Astrocyte (in vitro differentiated cells and primary cell): ENCODE measurements around the gene LRRIQ1. TPM values are rescaled to one million over a fixed set of nuclear protein-coding genes. Genes with fewer than 3 reads are reported as not detected.

Experiments
- DNase-seq: peaks from one replicate; pipeline ENCODE4 v3.0.0-alpha.2; 2010; ENCODE audit warnings: low read depth
- FAIRE-seq: peaks from 2 replicates; lab custom pipeline; 2011; peaks lifted over from hg19 to GRCh38; lab: Jason Lieb, UNC
- H2AFZ ChIP-seq: 2 replicates; pipeline ENCODE4 v1.6.0; 2012; ENCODE audit warnings: low read depth, low read length, inconsistent platforms
- H3K27ac ChIP-seq: 2 replicates; pipeline ENCODE4 v1.5.1; 2011; ENCODE audit warnings: low read depth, low read length, inconsistent platforms
- H3K27me3 ChIP-seq: 2 replicates; pipeline ENCODE4 v1.6.0; 2011; ENCODE audit warnings: low read length, inconsistent platforms; ENCODE audit not compliant: insufficient read depth
- H3K36me3 ChIP-seq: 2 replicates; pipeline ENCODE4 v1.5.1; 2011; ENCODE audit warnings: low read length, inconsistent platforms; ENCODE audit not compliant: insufficient read depth
- H3K4me1 ChIP-seq: 2 replicates; pipeline ENCODE4 v1.5.1; 2011; ENCODE audit warnings: low read length, inconsistent platforms; ENCODE audit not compliant: insufficient read depth
- H3K4me2 ChIP-seq: 2 replicates; pipeline ENCODE4 v1.6.0; 2012; ENCODE audit warnings: low read length, inconsistent platforms
- H3K4me3 ChIP-seq: 2 replicates; pipeline ENCODE4 v1.5.1; 2011; ENCODE audit warnings: low read depth, mild to moderate bottlenecking, low read length, inconsistent platforms; ENCODE audit not compliant: insufficient read depth
- H3K79me2 ChIP-seq: 2 replicates; pipeline ENCODE4 v1.6.0; 2012; ENCODE audit warnings: mild to moderate bottlenecking, low read length, inconsistent platforms; ENCODE audit not compliant: insufficient read depth
- H3K9ac ChIP-seq: 2 replicates; pipeline ENCODE4 v1.6.0; 2012; ENCODE audit warnings: mild to moderate bottlenecking, low read length, inconsistent platforms
- H3K9me3 ChIP-seq: 2 replicates; pipeline ENCODE4 v1.5.1; 2012; ENCODE audit warnings: low read depth, mild to moderate bottlenecking, low read length, inconsistent platforms; ENCODE audit not compliant: insufficient read depth
- H4K20me1 ChIP-seq: 2 replicates; pipeline ENCODE4 v1.6.0; 2012; ENCODE audit warnings: low read length, inconsistent platforms; ENCODE audit not compliant: insufficient read depth
- H3K27ac Mint-ChIP-seq: one replicate; pipeline ENCODE4 v1.8.0; 2021; ENCODE audit warnings: mild to moderate bottlenecking, mixed read lengths; ENCODE audit not compliant: unreplicated experiment
- H3K27me3 Mint-ChIP-seq: one replicate; pipeline ENCODE4 v1.8.0; 2021; ENCODE audit warnings: low read depth, mixed read lengths; ENCODE audit not compliant: unreplicated experiment
- H3K36me3 Mint-ChIP-seq: one replicate; pipeline ENCODE4 v1.8.0; 2021; ENCODE audit warnings: low read depth, mixed read lengths; ENCODE audit not compliant: unreplicated experiment
- H3K4me1 Mint-ChIP-seq: one replicate; pipeline ENCODE4 v1.8.0; 2021; ENCODE audit warnings: low read depth, mixed read lengths; ENCODE audit not compliant: unreplicated experiment
- H3K4me3 Mint-ChIP-seq: one replicate; pipeline ENCODE4 v1.8.0; 2021; ENCODE audit warnings: mild to moderate bottlenecking, moderate library complexity, mixed read lengths; ENCODE audit not compliant: unreplicated experiment
- H3K9me3 Mint-ChIP-seq: one replicate; pipeline ENCODE4 v1.8.0; 2021; ENCODE audit warnings: mild to moderate bottlenecking, mixed read lengths; ENCODE audit not compliant: unreplicated experiment
- CTCF ChIP-seq: IDR thresholded peaks from 2 replicates; pipeline ENCODE4 v1.5.1; 2011; ENCODE audit warnings: low read depth, mild to moderate bottlenecking, inconsistent platforms, low read length, moderate library complexity; ENCODE audit not compliant: insufficient read depth
- EZH2 ChIP-seq: IDR thresholded peaks from 2 replicates; pipeline ENCODE4 v1.6.1; 2012; ENCODE audit warnings: mild to moderate bottlenecking, low read length, inconsistent platforms; ENCODE audit not compliant: insufficient read depth
- total RNA-seq: library from RNA; stranded (reverse); gene quantifications from 2 replicates; pipeline ENCODE4 v1.2.1, GENCODE V29; 2021

Gene LRRIQ1
- total RNA-seq, 1 donor from 2014 or later: 1.9 TPM

GRCh38 chr12:85065837-85066482, 29.8 kb downstream of the LRRIQ1 start:
- Mint-ChIP-seq H3K4me1 (no peaks in the 10 kb centered on the region), H3K27ac (no peak overlapping the region), H3K36me3 (no peaks in the 10 kb centered on the region), H3K9me3 (no peaks in the 10 kb centered on the region), H3K4me3 (no peak overlapping the region), H3K27me3 (peaks cover 1% of the 10 kb centered on the region)
- Histone ChIP-seq H3K27me3 (no peaks in the 10 kb centered on the region), H3K27ac (no peak overlapping the region), H3K79me2 (no peaks in the 10 kb centered on the region), H3K9me3 (no peaks in the 10 kb centered on the region), H4K20me1 (no peaks in the 10 kb centered on the region), H3K4me1 (no peaks in the 10 kb centered on the region), H3K36me3 (no peaks in the 10 kb centered on the region), H2AFZ (no peak overlapping the region), H3K4me2 (no peak overlapping the region), H3K4me3 (no peak overlapping the region), H3K9ac (no peak overlapping the region)
- TF ChIP-seq EZH2 (no peak), CTCF (no peak)
- DNase-seq: no peak
- FAIRE-seq: no peak

GRCh38 chr12:85072826-85073225, 36.7 kb downstream of the LRRIQ1 start:
- Mint-ChIP-seq H3K36me3 (no peaks in the 10 kb centered on the region), H3K27me3 (peaks cover 1% of the 10 kb centered on the region), H3K4me1 (no peaks in the 10 kb centered on the region), H3K27ac (no peak overlapping the region), H3K9me3 (no peaks in the 10 kb centered on the region), H3K4me3 (no peak overlapping the region)
- no peaks in the 10 kb centered on the region for H3K4me1 ChIP-seq
- no peak for TF ChIP-seq CTCF
- no peak overlapping the region for H3K4me3 ChIP-seq
- H3K27me3 ChIP-seq: no peaks in the 10 kb centered on the region
- no peak overlapping the region for H3K4me2 ChIP-seq
- H3K79me2 ChIP-seq: no peaks in the 10 kb centered on the region
- H3K36me3 ChIP-seq: no peaks in the 10 kb centered on the region
- no peak overlapping the region for H3K27ac ChIP-seq
- FAIRE-seq: no peak
- DNase-seq: peak; percentile 10
- H3K9me3 ChIP-seq: no peaks in the 10 kb centered on the region
- no peaks in the 10 kb centered on the region for H4K20me1 ChIP-seq
- no peak overlapping the region for H2AFZ ChIP-seq
- no peak overlapping the region for H3K9ac ChIP-seq

GRCh38 chr12:85076688-85077430, 40.7 kb downstream of the LRRIQ1 start:
- FAIRE-seq (no peak), DNase-seq (peak; percentile 93)
- Histone ChIP-seq H3K36me3 (no peaks in the 10 kb centered on the region), H4K20me1 (no peaks in the 10 kb centered on the region), H3K79me2 (no peaks in the 10 kb centered on the region), H2AFZ (no peak overlapping the region), H3K9me3 (no peaks in the 10 kb centered on the region), H3K27ac (no peak overlapping the region), H3K4me2 (peak overlapping the region; percentile 57), H3K4me1 (no peaks in the 10 kb centered on the region), H3K9ac (no peak overlapping the region), H3K4me3 (no peak overlapping the region), H3K27me3 (no peaks in the 10 kb centered on the region)
- Mint-ChIP-seq H3K27ac (no peak overlapping the region), H3K4me3 (no peak overlapping the region), H3K36me3 (no peaks in the 10 kb centered on the region), H3K27me3 (no peaks in the 10 kb centered on the region), H3K9me3 (no peaks in the 10 kb centered on the region), H3K4me1 (no peaks in the 10 kb centered on the region)
- peak; percentile 56 for TF ChIP-seq CTCF
- TF ChIP-seq EZH2: no peak
